HG03039 (cell line): Measurements from ENCODE around the gene ZNF366.
A peak's percentile ranks its signal among the peaks of the same experiment; 100 is the strongest.

Experiments
- ATAC-seq: cut with Tn5 transposase; IDR thresholded peaks from one replicate; pipeline ENCODE4 v1.9.1; 2021; ENCODE audit warnings: mild to moderate bottlenecking, moderate library complexity; ENCODE audit not compliant: unreplicated experiment

The ZNF366 gene

DNA sequence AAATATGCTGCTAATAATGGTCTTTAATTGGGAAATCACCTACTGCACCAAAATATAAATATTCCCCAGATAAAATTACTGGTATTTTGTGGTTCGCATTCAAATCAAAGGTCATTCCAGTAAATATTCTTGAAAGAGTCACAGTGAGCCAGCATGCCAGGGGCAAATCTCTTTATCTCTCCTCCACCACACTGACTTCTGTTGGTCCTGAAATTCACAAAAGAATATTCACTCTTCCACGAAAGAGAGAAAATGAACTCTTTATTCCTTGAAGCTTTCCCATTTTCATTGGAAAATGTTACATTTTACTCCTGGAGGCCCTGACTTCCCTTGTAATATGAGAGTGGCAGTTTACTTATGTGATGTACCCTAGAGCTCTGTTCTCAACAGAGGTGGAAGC, 39.7 kb downstream of the ZNF366 start:
- ATAC-seq, result no peak

DNA sequence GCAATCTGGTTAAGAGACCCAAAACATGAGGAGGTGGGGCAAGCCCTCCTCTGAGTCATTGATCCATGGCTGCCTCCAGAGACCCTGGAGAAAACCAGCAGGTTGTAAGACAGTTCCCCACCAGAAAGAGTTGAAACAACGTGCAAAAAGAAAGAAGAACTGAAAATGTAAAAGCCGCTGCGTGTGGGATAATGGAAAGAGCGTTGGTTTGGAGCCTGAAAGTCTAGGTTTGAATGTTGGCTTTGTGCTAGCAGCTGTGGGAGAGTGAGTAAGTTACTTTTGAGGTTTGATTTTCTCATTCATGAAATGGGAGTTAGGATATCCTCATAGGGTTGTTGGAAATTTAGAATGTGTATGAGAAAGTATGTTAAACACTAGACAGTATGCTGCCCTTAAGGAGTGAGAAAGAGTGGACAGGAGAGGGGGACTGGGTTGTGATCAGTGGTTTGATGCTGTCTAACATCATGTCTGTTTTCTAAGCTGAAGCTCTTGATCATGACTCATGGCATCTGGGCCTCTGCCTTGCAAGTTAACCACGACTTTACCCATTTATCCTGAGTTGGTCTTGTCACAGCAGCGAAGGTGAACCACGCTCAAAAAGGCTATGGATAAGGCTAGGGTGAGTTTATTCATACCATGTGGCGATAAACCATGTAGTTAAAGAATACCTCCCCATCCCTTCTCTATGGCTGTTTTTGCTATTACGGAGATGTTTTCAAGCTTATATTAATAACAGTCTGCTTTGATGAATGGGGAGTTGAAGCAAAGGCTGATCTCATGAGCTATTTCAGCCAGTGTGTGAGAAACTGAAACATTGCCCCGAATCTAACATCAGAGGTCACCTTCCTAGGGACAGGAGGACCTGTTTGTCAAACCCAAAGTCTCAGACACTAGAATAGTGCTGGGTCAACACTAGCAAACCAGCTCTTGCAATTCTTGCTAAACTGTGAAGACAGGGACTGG, 41.3 kb downstream of the ZNF366 start:
- peak; percentile 69 for ATAC-seq

DNA sequence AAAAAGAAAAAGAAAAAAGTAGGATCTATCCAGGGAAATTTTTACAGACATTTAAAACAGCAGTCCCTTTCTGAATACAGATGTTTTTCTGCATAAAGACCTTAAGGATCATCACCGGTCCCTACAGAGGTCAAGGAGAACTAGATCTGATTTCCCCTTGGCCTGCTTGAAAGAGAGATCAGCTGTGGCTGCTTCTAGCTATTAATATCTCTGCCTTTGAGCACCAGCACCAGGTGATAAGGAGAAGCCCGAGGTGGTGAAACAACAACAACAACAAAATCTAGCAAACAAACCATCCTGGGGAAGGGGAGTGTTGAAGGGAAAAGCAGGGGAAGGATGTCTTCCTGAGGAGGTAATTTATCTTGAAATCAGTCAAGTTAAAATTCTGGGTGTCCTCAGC, 42.1 kb downstream of the ZNF366 start:
- peak; percentile 31 for ATAC-seq

DNA sequence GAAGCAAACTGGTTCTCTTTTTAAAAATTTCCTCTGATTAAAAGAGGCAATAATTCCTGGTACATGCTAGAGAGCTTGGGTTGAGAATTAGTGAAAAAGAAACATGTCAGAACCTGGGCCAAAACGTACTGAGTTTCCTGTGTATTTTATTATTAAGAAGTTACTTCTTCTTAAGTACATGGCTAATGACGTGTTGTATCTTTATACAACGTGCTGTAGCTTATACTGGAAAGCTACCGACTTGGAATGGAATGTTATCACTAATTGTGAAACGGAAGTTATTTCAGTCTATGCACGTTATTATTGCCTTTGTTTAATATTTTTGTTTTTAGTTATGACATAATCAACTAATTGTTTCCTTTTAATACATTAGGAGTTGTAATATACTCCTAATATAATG, 43.1 kb downstream of the ZNF366 start:
- ATAC-seq, result no peak

DNA sequence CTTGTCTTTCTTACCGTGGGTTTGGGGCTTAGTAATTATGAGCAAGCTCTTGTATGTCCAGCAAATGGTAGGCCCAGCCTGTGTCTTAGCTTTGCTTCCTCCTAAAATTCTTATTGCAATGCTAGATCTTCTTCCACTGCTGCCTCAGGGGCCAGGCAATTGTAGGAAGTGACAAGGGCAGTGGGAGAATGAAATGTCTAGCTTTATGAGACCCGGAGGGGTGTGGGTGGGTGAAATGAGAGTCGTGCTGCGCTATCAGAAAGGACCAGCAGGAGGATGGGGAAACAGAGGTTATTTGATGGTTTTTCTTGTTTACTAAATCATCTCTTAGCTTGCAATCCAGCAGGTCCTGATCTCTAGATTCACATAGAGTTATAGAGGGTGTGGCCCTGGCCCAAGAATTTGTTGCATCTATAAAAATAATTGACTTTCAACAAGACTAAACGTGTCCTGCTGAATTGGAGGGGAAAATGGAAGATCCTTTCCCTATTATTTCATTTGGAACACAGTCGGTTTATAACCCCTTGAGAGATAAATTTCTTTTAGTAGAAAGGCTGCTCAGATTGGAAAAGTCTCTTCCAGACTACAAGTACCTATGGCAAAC, 43.7 kb downstream of the ZNF366 start:
- ATAC-seq, result no peak

DNA sequence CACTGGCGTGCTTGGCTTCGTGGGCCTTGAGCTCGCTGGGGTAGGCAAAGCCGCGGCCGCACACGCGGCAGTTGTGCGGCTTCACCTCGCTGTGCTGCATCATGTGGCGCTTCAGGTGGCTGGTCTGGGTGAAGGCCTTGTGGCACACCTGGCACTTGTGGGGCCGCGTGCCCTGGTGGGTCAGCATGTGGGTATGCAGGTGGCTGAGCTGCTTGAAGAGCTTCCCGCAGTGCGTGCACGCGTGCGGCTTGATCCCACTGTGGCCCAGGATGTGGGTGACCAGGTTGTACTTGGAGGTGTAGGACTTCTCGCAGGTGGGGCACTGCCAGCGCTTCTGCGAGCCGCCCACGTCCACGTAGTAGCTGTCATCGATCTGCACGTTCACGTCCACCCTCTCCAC, 46.8 kb downstream of the ZNF366 start:
- ATAC-seq, result no peak

DNA sequence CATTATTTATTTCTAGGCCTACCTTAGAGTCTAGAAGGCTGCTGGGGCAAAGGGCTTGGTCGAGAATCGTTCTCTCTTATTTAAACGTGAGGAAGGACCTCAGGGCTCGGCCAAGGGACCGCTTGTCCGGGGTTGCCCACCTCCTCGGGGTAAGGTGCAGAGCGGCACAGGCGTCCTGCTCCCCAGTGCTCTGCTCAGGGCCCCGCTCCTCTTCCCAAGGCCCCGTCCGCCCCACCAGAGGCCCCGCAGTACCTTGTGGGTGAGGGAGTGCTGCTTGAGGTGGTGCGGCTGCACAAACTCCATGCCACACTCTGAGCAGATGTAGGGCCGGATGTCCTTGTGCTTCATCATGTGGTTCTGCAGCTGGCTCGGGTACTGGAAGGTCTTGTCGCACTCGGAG, 47.3 kb downstream of the ZNF366 start:
- ATAC-seq, result no peak

DNA sequence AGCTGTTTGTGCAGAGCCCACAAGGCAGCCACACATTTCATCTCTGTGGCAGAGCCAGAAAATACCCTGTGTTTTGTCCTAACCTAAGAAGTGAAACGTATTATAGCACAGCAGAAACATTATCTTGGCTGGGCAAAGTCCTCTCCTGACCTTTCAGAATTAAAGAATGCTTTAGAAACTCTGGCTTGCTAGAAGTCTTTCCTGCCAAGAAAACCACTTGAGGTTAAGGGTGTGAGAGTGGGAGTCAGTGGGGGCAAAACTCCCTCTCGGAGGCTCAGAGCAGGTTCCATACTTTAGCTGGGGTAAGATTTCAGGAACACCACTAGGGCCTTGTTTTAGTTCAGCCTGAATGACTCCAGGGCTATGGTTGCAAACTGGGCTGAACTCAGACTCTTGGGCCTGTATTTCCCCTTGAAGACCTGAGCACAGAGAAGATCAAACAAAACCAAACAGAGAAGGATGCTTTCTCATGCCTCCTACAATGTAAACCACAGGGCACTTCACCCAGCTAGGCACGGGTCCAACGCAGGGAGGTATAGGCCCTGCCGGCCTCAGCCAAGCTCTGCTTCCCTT, 48.0 kb downstream of the ZNF366 start:
- ATAC-seq, result no peak

DNA sequence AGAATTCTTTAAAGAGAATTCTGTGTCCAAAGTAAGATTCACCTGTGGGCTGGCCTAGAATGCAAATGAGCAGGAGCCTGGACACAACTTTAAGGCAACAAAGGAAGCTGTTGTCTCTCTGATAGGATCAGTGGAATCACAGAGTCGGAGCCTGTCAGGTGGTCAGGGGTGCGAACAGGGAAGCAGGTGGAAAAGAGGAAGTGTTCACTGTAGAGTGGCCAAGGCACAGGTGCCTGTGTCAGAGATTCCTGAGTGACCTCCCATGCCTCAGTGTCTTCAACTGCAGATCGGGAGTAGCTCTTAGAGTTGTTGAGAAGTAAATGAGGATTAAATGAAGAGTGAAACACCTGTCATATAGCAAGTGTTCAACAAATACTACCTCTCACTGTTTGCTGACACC, 48.8 kb downstream of the ZNF366 start:
- no peak for ATAC-seq

DNA sequence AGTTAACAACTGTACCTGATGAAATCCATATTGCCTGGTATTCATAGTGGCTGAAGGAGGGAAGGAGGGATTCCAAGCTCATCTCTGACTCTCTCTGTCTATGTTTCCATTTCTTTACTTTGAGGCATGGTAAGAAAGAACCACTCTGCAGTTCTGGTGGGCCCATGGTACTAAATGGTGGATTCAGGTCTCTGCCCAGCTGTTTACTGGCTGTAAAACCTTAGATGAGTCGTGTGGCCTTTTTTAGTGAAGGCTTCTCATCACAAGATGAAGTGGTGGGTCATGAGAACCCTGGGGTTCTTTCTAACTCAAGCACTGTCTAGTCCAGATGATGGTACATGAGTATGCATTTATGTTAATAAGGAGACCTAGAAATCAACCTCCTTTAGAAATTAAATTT, 49.7 kb downstream of the ZNF366 start:
- ATAC-seq, result no peak

DNA sequence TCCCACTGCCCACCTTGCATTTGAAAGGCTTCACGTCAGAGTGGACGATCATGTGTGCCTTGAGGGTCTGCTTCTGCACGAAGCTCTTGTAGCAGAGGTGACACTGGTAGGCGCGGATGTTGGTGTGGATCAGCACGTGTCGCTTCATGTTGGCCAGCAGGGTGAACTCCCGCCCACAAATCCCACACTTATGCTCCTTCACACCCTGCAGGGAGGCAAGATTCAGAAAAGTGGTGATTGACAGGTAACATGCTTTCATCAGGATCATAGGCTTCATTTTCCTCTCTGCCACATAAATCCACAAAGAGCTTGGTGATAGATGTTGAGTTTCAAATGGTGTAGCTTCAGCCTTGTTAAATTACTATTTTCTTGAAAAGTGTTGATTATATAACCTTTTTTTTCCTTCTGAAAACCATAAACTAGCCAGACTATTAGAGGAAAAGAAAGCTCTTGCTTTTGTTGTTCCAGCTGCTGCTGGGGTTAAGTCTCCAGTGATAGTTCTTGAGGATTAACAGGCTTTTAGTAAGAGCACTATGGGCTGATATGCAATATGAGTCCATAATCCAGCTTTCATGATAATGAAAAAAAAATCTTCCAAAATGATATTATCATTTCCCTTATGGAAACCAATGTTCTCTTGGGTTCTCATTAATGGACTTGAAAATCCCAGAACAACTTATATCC, 50.7 kb downstream of the ZNF366 start:
- no peak for ATAC-seq

DNA sequence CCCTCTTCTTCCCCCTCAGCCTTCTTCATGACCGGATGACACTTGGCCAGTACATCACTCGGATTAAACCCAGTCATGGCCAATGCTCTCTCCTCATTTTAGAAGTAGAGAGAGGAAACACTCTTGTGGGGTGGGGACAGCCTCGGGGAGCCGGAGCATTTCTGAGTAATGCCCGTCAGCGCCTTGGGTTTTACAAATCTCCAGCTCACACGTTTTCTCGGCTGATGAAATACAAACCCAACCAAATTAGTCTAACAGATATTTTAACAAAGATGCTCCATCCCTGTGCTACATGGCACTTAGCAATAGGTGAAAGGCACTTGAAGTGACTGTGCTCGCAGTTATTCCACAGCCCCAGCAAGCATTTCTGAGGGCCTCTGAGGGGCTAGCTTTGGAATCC, 51.7 kb downstream of the ZNF366 start:
- no peak for ATAC-seq

DNA sequence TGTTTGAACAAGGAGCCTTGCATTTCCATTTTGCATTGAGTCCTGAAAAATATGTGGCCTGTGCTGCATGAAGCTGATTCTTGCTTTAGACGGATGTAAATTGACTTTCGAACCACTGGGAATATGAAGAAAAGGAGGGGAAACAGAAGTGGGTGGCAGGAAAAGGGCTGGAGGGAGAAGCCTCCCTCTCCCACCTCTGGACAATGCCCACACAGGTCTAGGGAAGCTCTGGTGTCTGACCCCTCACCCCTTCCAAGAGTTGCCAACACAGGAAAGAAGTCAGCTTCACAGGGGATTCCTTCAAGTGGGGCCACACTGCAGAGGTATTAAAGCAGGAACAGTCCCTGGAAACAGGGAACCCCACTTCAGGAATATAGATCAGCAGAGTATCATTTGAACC, 52.2 kb downstream of the ZNF366 start:
- ATAC-seq, result no peak

DNA sequence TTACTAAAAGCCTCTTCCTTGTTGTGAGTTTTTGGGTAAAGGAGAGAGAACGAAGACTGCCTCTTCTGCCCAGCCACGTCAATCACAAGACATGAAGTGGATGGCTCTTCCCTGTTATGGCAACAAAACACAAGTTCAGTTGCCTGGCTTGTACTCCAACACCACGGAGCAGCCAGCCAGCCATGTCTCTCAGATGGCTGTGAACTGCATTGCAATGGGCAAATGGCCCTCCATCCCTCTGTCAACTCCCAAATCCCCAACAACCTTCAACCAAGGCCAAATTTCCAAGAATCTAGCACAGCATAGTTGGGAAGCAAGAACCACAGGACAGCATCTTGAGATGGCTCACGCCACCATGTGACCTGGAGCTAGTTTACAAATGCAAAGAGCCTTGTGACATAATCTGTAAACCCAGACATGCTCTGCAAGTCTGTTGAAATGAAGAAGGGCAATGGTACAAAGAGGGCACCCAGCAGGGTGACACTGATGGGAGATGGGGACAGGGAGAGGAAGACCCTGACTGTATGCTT, 53.9 kb downstream of the ZNF366 start:
- no peak for ATAC-seq

DNA sequence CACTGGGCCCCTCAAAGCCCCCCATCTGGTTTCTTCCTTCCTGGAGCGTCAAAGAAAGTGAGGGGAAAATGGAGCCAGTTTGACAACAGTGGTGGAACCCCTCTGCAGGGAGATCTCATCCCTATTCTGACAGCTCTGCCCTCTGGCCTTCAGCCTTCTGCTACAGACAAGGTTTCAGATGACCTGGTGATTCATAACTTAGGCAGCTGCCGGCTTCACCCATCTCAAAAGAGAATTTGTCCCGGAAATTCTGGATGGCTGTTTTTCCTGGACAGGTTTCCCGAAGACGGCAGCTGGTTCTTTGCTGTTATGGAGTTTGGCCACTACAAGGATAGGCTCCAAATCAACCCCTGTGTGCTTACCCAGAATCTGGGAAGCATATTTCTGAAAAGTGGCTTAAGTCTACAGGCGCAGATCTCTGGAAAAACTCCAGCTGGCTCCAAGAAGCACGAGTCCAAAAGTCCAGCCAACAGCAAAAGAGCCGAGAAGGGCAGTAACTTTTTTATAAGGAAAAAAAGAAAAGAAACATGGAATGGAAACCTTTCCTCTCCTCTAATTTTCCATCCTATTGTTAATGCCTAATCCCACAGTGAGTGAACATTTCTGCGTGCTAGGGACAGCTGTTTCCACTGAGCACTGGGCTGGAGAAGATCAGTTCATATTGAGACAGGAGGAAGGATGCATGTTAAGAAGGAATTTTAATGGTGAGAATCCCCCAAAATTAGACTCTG, 54.5 kb downstream of the ZNF366 start:
- no peak for ATAC-seq

DNA sequence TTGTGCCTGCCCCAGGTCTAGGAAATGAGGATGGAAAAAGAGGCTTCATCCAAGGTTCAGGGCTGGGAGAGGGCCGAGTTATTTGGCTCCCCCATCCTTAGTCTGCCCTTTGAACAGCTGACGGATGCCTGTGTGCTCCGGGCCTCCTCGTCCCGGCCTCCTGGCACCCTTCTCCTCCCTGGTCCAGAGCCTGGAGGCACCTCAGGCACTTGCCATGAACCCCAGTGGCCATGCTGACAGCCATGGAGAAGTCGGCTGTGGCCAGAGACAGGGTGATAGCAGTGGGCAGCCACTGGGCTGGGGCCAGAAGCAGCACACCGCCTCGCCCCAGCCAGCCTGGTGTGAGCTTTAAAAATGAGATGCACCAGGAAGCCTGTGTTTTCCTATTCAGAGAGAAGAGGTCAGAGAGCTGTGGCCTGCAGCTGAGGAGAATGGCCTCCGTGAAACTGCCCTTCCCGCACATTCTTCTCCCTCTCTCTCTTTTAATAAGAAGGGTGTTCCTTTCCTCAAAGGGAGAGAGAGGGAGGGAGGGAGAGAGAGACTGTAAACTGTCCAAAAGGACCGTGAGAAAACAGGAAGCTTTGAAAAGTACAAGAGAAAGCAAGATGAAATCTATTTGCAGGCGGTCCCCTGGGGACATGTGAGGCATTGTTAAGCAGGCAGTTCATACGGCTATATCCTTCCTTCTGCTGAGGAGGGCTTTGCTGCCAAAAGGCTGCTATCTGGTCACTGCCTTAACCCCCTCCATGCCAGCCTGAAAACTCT, 55.3 kb downstream of the ZNF366 start:
- peak; percentile 53 for ATAC-seq

DNA sequence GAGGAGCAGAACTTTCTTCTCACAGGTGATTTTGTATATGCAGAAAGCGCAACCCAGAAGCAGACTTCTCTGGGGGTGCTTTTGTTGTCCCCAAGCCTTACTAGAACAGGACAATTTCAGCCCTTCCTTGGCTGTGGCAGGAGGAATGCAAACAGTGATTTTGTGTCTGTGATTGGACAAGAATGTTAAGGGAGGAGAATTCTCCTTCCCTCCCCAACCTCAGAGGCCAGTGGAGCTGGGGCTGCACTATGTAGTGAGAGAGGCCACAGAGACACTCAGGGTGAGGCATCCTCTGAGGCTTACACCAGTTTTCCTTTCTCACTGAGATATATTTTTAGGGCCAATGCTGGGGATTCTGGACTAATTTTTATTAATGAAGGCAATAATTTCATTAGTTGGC, 58.8 kb downstream of the ZNF366 start:
- ATAC-seq, result no peak

DNA sequence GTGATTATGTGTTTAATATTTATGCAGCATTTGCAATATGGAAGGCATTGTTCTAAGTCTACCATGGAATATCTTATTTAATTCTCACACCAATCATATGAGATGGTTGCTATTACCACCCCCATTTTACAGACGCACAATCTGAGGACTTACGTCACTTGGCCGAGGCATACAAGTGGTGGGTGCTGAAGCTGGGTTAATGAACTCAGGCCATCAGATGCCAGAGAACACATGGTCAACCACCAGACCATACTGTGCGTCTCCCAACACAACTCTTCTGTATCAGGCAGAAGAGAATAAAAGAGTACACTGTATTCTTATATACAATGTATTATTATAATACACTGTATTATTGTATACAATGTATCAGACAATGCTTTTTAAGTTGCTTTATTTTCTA, 59.5 kb downstream of the ZNF366 start:
- no peak for ATAC-seq

DNA sequence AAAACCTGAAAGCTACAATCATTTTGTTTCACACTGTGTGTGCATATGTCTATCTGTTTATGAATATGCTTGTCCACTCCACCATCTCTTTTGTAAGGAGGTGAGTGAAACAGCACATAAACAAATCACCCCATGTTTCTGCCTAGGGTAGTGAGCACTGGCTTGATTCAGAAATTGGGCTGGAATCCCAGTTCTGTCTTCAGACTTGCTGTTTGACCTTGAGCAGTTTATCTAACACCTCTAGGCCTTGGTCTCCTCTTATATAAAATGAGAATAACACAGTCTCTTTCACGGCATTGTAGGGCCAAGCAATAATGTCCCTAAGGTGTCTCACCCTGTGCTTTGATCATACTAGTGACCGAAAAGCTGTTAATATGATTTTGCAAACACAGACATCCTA, 61.2 kb downstream of the ZNF366 start:
- ATAC-seq, result no peak

DNA sequence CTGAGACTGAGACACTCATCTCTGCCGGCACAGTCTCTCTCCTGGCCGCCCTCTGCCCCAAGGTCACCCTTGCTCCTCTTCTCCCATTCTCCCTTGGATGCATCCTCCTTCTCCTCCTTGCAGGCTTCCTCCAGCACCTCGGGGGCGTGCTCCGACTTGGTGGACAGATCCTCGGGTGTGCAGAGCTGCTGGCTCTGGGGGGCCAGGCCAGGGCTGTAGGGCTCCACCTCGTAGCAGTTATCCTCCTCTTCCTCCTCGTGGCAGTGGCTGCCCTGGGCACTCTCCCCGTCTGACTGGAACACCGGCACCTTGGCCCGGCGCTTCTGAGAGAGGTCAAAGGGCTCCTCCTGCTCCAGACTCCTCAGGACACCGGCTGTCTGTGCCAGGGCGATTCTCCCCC, 63.3 kb downstream of the ZNF366 start:
- no peak for ATAC-seq
